GM12878 (cell line): ENCODE data around the gene SLC4A5. TPM values are rescaled to one million over a fixed set of nuclear protein-coding genes. Genes with fewer than 3 reads are reported as not detected.

Source experiments
- ATF3 ChIP-seq: IDR thresholded peaks from 2 replicates; pipeline ENCODE4 v1.6.1; 2011; ENCODE audit warnings: low read depth, mild to moderate bottlenecking, low read length, moderate library complexity, borderline replicate concordance; ENCODE audit errors: extremely low read depth
- BCL3 ChIP-seq: IDR thresholded peaks from 2 replicates; pipeline ENCODE4 v1.6.1; 2011; ENCODE audit warnings: borderline replicate concordance, low read depth, mild to moderate bottlenecking, moderate library complexity, low read length; ENCODE audit not compliant: insufficient read depth, poor library complexity, severe bottlenecking
- CBFB ChIP-seq: IDR thresholded peaks from 2 replicates; pipeline ENCODE4 v1.6.1; 2016; ENCODE audit warnings: antibody characterized with exemption, low read depth
- E2F8 ChIP-seq: fragments of 450-650 bp; IDR thresholded peaks from 2 replicates; pipeline ENCODE4 v1.6.1; 2018; ENCODE audit warnings: mild to moderate bottlenecking, low read depth, moderate library complexity; ENCODE audit not compliant: partially characterized antibody
- HSF1 ChIP-seq: fragments of 150-350 bp; IDR thresholded peaks from 2 replicates; pipeline ENCODE4 v1.6.1; 2014; ENCODE audit warnings: mild to moderate bottlenecking, low read depth, low read length
- IKZF1 ChIP-seq: fragments of 450-650 bp; conservative IDR thresholded peaks from 2 replicates; pipeline ENCODE4 v1.6.1; 2017; ENCODE audit warnings: antibody characterized with exemption, mild to moderate bottlenecking
- MEF2B ChIP-seq: fragments of 450-650 bp; IDR thresholded peaks from 2 replicates; pipeline ENCODE4 v1.6.1; 2018; ENCODE audit warnings: mild to moderate bottlenecking, moderate library complexity; ENCODE audit not compliant: partially characterized antibody, poor library complexity, severe bottlenecking
- MXI1 ChIP-seq: fragments of 150-350 bp; IDR thresholded peaks from 2 replicates; pipeline ENCODE4 v1.6.1; 2011; ENCODE audit warnings: low read depth, mild to moderate bottlenecking, inconsistent platforms, low read length, improper control_type of control experiment
- MYC ChIP-seq: IDR thresholded peaks from 2 replicates; pipeline ENCODE4 v1.6.1; 2011; ENCODE audit warnings: mild to moderate bottlenecking, low read length, moderate library complexity, inconsistent platforms; ENCODE audit not compliant: insufficient read depth, insufficient replicate concordance, insufficient read length, severe bottlenecking
- NRF1 ChIP-seq: conservative IDR thresholded peaks from 2 replicates; pipeline ENCODE4 v1.6.1; 2011; ENCODE audit warnings: mild to moderate bottlenecking, low read depth, low read length, improper control_type of control experiment
- POLR2A ChIP-seq: IDR thresholded peaks from 2 replicates; pipeline ENCODE4 v1.6.1; 2011; ENCODE audit warnings: low read depth, mild to moderate bottlenecking, low read length
- POLR2AphosphoS5 ChIP-seq: IDR thresholded peaks from 2 replicates; pipeline ENCODE4 v1.6.1; 2011; ENCODE audit warnings: mild to moderate bottlenecking, low read length, inconsistent platforms
- RCOR1 ChIP-seq: conservative IDR thresholded peaks from 2 replicates; pipeline ENCODE4 v1.6.1; 2012; ENCODE audit warnings: low read depth, low read length, improper control_type of control experiment
- RELB ChIP-seq: fragments of 450-650 bp; IDR thresholded peaks from 2 replicates; pipeline ENCODE4 v1.6.1; 2017; ENCODE audit warnings: low read depth, mild to moderate bottlenecking, moderate library complexity
- YY1 ChIP-seq: IDR thresholded peaks from 2 replicates; pipeline ENCODE4 v1.6.1; 2011; ENCODE audit warnings: low read depth, mild to moderate bottlenecking, low read length
- ZBTB40 ChIP-seq: fragments of 450-650 bp; IDR thresholded peaks from 2 replicates; pipeline ENCODE4 v1.6.1; 2016; ENCODE audit warnings: mild to moderate bottlenecking, moderate library complexity, borderline replicate concordance
- polyA plus RNA-seq, 11 experiments: library from polyadenylated mRNA; depleted of rRNA in 4 of 11; unstranded in 6 of 11; stranded (reverse) in 5 of 11; fragments of >200 nt; fragmentation: Nextera tagmentation in 4 of 11; fragmentation: Illumina TruSeq in 1 of 11; extraction: Ambion mirVana in 4 of 11; extraction: Trizol in 1 of 11; gene quantifications; 1 replicate in 1 of 11; 2 replicates in 10 of 11; pipeline versions ENCODE4 v1.2.1 to v1.2.3, GENCODE V29; 2011 to 2016; ENCODE audit warnings: inconsistent platforms in 2 of 11, missing spikeins in 2 of 11, low read depth in 1 of 11
- total RNA-seq, 4 experiments: library from RNA; depleted of rRNA in 3 of 4; stranded (reverse); fragments of >200 nt in 3 of 4; fragmentation: Illumina TruSeq in 1 of 4; extraction: Trizol in 1 of 4; gene quantifications; 2 replicates each; pipeline versions ENCODE4 v1.2.1 to v1.2.3, GENCODE V29; 2013 to 2021

Gene SLC4A5
- total and polyA plus RNA-seq, 10 of the 15 experiments (the other 5 are each of a cell fraction or from before 2014, with no cell fraction given): 0.15 to 4.7 (median 1.6) TPM

GRCh38 chr2:74198461-74199274, 144.5 kb downstream of the SLC4A5 start, which contains the start of gene MTHFD2 (continued):
- no peak for TF ChIP-seq HSF1
- TF ChIP-seq NRF1: peak; percentile 24; the same call in 1 of the 2 replicates
- peak; percentile 99 for TF ChIP-seq POLR2AphosphoS5
- TF ChIP-seq MXI1: peak; percentile 96
- no peak for TF ChIP-seq ATF3
- TF ChIP-seq E2F8: no peak
- TF ChIP-seq YY1: peak; percentile 87
- peak; percentile 77; the same call in 1 of the 2 replicates for TF ChIP-seq CBFB
- TF ChIP-seq ZBTB40: no peak
- TF ChIP-seq MYC: peak; percentile 90
- peak; percentile 83 for TF ChIP-seq IKZF1
- peak; percentile 60 for TF ChIP-seq BCL3
- no peak; the same call in 1 of the 2 replicates for TF ChIP-seq RELB
- TF ChIP-seq POLR2A: peak; percentile 93
- no peak; the same call in 1 of the 2 replicates for TF ChIP-seq RCOR1
- no peak for TF ChIP-seq MEF2B
